Breast epithelium (tissue), 4 donors: ENCODE measurements around the gene CDH20. TPM values are rescaled to one million over a fixed set of nuclear protein-coding genes. Genes with fewer than 3 reads are reported as not detected.

Experiments
- DNase-seq, 2 donors: peaks; one replicate each; pipeline ENCODE4 v3.0.0-alpha.2; 2019; ENCODE audit warnings: low spot score in 2 of 2
- H3K27ac ChIP-seq, 2 donors: fragments of 200-600 bp; sonication (generic) in 1 of 2; one replicate each; pipeline ENCODE4 v1.5.1; 2016 to 2019; ENCODE audit warnings: mild to moderate bottlenecking in 1 of 2
- H3K27me3 ChIP-seq, 2 donors: fragments of 200-600 bp; sonication (generic) in 1 of 2; one replicate each; pipeline versions ENCODE4 v1.5.1 to v1.6.0; 2017 to 2019; ENCODE audit warnings: control low read depth in 1 of 2, mild to moderate bottlenecking in 1 of 2
- H3K36me3 ChIP-seq: fragments of 200-600 bp; one replicate; pipeline ENCODE4 v1.5.1; 2019
- H3K4me1 ChIP-seq, 2 donors: fragments of 200-600 bp; sonication (generic); one replicate each; pipeline ENCODE4 v1.5.1; 2016 to 2019; ENCODE audit warnings: control low read depth in 1 of 2
- H3K4me3 ChIP-seq, 3 donors: fragments of 200-600 bp; sonication (generic); 1 replicate in 2 of 3; 2 replicates in 1 of 3; pipeline ENCODE4 v1.5.1; 2016 to 2019; ENCODE audit warnings: mild to moderate bottlenecking in 3 of 3, moderate library complexity in 2 of 3
- H3K9me3 ChIP-seq, 2 donors: fragments of 200-600 bp; sonication (generic) in 1 of 2; one replicate each; pipeline ENCODE4 v1.5.1; 2016 to 2019; ENCODE audit warnings: control low read depth in 1 of 2
- CTCF ChIP-seq, 3 donors: fragments of 450-650 bp; IDR thresholded peaks; one replicate each; pipeline ENCODE4 v1.5.1; 2016 to 2017; ENCODE audit warnings: antibody characterized with exemption in 3 of 3, mild to moderate bottlenecking in 3 of 3, moderate library complexity in 3 of 3
- POLR2A ChIP-seq: fragments of 450-650 bp; IDR thresholded peaks from one replicate; pipeline ENCODE4 v1.6.1; 2016; ENCODE audit warnings: antibody characterized with exemption, mild to moderate bottlenecking, moderate library complexity
- POLR2AphosphoS5 ChIP-seq, 3 donors: sonication (generic); formaldehyde crosslinking; IDR thresholded peaks; one replicate each; pipeline ENCODE4 v1.6.1; 2017; ENCODE audit warnings: antibody characterized with exemption in 3 of 3
- intact Hi-C: fragments of 100-400 bp; cut with DNase I; formaldehyde crosslinking; loops from one replicate; pipeline ENCODE4 v1.15.1; 2023; ENCODE audit warnings: low total_unique reads
- total RNA-seq, 3 donors: library from RNA; depleted of rRNA; stranded (reverse); fragments of >200 nt; gene quantifications; one replicate each; pipeline ENCODE4 v1.1.0, GENCODE V29; 2016

The CDH20 gene
- total RNA-seq, 3 donors from 2014 or later, result 0.66 to 18.1 (median 1.2) TPM

GRCh38 chr18:61602836-61603235, 269.6 kb downstream of the CDH20 start:
- intact Hi-C loops, result no loop called here

More at GRCh38 chr18:61602836-61603235, 269.6 kb downstream of the CDH20 start:
- Histone ChIP-seq H3K9me3 (no peaks in the 10 kb centered on the region), H3K27me3 (no peaks in the 10 kb centered on the region), H3K36me3 (no peaks in the 10 kb centered on the region), H3K4me1 (peaks cover 6 to 7% of the 10 kb centered on the region in 2 donors), H3K27ac (no peak overlapping the region), H3K4me3 (no peak overlapping the region)
- TF ChIP-seq POLR2A (no peak), POLR2AphosphoS5 (IDR thresholded peaks at IDR 0.05) (no peak), CTCF (IDR thresholded peaks at IDR 0.05) (no peak)
- DNase-seq, result no peak
